T-helper 2 cell treated with Interferon-gamma antibody and Interleukin-4, amounts not matched to agents 100 ng/mL and 5 ng/mL, for 36 hours (primary cell): ENCODE results near the gene GLI2. TPM values are rescaled to one million over a fixed set of nuclear protein-coding genes. Genes with fewer than 3 reads are reported as not detected.

ENCODE experiments used
- intact Hi-C: fragments of 100-400 bp; cut with micrococcal nuclease; formaldehyde crosslinking; loops from one replicate; pipeline ENCODE4 v1.15.1; 2023
- total RNA-seq: library from RNA; stranded (reverse); gene quantifications from 2 replicates; pipeline ENCODE4 v1.2.3, GENCODE V29; 2022

GLI2 gene
- total RNA-seq, 1 donor from 2014 or later, result 0.36 TPM

- intact Hi-C loops, result no loop called here
Observed at GRCh38 chr2:120712180-120712681, 23.4 kb upstream of the GLI2 start.

DNA sequence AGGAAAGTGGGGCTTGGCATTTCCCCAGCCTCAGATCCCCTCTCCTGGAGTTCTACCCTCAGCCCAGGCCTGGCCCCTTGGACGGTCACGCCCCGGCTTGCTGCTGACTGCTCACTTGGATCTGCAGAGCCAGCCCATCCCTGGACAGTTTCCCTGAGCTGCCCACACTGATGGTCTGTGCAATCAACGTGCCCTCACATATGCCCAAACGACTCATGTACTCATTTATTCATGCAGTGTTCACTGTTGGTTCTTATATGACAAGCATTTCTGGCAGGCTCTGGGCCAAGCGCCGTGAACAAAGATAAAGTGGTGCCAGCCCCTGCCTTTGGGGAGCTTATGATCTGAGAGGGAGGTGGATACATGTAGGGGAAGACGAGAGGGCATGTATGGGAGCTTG lies 20.3 kb upstream of the GLI2 start:
- intact Hi-C loops, result no loop called here

DNA sequence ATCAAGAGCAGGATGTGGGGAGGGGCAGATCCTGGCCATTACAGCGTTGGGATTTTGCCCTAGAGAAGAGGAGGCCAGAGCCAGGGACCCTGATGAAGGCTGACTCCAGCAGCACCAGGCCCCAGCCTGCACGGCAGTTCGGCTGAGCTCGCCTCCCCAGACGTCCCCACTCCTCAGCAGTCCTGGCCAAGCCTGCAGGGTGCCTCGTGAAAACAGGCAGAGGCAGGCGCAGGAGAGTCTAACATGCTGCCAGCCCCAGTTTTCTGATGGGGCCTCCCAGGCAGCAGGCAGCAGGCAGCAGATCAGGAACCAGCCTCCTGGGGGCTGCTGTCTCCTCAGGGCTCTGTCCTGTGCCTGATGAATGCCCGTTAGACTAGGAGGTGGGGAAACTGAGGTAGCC lies 19.7 kb upstream of the GLI2 start:
- intact Hi-C loops, result no loop called here

DNA sequence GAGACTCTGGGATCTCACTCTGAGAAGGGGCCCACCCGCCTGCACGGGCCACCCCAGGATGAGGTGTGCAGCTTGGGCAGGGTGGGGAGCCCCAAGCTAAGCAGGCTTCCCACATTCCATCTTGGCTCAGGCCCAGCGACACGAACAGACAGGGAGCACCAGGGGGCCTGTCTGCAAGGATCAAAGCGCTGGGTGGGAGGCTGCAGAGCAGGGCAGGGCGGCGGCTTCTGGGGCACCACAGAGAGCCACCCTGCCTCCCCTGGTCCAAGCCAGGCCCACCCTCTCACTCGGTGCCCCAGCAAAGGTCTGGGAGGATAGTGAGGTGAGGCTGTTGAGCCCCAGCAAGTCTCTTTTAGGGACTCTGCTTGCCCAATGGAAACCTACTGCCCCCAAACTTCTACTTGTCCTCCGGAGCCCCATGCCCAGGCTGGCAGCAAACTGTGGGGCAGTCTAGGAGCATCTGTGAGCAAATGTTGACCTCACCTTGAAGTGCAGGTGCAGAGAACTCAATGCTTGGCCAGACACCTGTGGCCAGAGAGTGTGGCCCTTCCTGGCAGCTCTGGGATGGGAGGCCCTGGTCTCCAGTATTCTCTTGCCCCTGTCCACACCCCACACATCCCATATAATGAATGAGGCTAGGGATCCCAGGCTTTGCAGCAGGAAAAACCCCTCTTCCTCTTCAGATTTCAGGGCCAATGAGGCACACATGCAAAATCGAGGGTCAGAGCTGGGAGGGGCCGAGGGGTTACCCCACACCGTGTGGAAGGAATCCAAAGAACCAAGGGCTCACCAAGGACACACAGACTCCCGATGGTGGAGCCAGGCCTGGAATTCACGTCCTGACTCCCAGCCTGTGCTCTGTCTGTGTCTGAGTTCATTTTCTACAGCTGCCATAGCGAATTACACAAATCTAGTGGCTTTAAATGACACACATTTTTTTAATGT lies 18.8 kb upstream of the GLI2 start:
- intact Hi-C loops, result no loop called here

GRCh38 chr2:120719491-120719890 lies 16.2 kb upstream of the GLI2 start:
- intact Hi-C loops, result no loop called here

DNA sequence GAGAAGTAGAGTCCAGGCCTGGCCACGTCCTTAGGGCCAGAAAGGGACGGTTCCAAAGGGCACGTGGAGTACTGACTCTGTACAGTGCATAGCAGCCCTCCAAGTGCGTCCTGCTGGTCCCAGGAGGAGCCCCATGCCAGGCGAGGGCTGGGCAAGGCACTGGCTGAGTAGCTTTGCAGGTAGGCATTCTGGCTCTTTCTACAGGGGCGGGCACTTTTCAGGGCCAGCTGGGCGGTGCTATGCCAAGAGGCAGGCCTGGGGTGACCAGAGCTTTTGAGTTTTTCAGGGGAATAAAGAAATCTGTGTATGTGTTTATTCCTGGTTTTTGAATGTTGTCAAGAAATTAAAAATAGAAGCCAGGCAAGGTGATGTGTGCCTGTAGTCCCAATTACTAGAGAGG lies 15.4 kb upstream of the GLI2 start:
- intact Hi-C loops, result no loop called here

DNA sequence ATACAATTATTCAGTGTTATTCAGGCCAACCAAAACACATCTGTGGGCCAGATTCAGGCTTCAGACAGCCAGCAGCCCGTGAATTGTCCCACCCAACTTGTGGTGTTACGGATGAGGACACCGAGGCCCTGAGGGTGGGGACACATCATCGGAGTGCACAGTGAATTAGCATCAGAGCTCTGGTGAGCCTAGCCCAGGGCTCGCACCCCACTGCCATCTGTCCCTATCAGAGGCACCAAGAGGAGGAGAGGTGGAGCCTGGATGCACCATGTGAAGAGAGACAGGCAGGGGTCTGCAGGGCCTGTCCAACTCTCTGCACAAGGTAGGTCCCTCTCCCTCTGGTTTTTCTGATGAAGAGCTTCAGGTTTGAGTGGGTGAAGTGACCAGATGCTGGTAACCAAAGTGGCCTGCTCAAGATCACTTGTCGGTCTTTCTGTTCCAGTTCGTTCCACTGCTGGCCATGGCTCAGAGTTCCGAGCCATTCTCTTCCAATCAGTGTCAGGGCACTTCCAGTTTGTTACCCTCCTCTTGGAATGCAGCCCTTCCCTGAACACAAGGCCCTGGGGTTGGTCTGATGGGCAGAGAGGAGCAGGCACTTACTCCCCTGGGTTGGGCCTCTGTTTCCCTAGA lies 14.8 kb upstream of the GLI2 start:
- intact Hi-C loops, result no loop called here

DNA sequence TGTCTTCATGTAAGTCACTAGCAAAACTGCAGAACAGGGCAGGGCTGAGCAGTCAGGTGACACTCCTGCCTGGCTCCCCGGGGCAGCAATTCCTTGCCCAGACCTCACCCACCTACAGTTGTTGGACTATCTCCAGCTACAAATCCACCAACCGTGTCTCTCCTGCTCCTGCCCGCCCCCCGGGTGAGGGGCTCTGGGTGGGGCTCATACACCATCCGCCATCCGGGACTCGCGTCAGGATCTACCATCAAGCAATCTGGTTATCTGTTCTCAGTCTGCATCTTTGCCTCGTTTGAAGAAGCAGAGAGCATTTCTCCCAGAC lies 13.5 kb upstream of the GLI2 start:
- intact Hi-C loops, result no loop called here

DNA sequence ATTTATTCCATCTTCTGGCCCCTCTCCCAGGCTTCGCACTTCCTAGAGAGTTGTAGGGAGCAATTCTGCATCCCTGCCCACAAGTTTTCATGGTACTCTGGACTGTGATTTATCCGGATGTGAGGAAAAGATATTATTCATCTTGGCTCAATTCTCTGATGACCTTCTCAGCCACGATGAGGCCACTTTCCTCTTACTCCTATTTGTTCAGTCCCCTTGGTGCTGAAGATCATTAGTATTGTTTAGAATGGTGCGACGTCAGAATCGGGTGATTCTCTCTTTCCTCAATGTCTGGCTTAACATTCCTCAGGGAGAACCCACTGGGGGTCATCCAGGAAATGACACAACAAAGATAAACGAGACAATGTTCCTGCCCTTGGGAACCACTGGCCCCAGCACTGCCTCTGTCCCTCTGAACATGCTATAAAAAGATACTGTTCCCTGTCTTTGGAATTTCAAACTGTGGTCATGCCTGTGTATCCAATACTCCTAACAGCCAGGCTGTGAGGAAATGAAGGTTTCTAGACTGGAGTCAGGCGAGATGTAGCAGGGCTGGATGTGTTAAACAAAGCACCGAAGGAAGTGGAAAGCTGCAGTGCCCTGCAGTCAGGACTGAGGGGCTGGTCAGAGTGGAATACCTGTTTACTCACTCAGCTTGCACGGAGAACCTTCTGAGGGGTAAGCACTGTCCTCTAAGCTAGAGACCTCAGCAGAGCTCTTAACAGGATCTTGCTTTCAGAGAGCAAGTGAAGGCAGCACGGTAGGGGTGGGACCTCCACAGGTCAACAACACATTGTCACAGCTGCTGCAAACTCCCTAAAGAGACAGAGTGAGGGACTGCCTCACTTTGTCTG lies 12.9 kb upstream of the GLI2 start:
- intact Hi-C loops, result no loop called here

- intact Hi-C loops, result no loop called here
Observed at GRCh38 chr2:120726245-120726644, 9.4 kb upstream of the GLI2 start.

DNA sequence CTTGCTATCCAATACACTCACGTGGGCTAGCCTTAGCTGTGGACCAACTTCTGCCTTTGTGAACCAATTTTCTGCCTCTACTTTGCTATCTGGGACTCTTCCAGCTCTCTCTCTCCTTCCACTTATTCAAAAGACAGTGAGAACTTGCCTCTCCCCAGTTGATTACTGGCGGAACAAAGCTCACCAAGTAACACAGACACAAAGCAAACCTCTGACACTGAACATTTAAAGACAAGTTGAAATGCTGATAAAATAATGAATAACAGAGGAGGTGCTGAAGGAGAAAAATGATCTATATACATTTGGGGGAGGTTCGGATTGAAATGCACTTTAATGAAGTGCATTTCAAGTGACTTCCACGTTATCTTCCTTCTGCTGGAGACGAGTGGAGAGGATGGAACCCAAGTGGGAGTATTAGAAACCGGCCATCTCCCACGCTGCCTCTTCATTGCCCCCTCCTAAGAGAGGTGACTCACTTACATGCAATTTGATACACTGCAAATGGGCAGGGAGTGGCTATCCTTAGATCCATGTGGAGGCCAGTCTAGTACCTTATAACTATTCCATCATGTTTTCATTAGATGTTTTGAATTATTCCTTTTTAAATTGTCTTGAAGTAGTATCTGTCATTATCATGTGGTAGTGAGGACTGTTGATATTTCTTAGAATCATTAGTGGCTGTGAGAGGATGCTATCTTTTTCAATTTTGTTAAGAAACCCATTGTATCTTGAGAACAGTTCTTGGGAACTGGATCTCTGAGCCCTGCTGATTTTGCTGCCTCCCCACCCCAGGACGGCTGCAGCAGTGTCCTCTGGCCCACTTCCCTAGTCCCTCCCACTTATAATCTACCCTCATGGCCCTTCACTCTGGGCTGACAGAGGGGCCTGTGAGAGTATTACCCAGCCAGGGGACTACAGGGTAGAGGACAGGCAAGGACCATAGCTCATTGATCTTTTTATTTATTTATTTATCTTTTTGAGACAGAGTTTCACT lies 6.0 kb upstream of the GLI2 start:
- intact Hi-C loops, result no loop called here

DNA sequence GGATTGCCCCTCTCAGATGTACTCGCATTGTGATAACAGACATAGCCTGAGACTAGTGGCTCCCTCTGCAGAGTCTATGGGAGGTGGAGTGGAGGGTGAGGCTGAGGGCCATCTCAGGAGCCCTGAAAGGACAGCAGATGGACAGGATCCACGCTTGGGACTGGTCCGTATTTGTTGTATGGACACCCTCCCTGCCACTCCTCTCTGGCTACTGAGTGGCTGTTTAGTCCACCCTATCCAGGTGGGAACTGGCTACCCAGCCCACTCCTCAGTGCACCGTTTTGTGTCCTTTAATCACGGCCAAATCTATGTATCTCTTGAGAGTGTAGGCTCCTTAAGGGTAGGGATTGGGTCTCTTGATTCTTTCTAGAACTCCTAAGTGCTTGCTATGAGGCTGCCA lies 4.5 kb upstream of the GLI2 start:
- intact Hi-C loops, result no loop called here

- intact Hi-C loops, result no loop called here
Observed at GRCh38 chr2:120732506-120733237, 3.0 kb upstream of the GLI2 start.

GRCh38 chr2:120733238-120733932 lies 2.3 kb upstream of the GLI2 start:
- intact Hi-C loops, result no loop called here

DNA sequence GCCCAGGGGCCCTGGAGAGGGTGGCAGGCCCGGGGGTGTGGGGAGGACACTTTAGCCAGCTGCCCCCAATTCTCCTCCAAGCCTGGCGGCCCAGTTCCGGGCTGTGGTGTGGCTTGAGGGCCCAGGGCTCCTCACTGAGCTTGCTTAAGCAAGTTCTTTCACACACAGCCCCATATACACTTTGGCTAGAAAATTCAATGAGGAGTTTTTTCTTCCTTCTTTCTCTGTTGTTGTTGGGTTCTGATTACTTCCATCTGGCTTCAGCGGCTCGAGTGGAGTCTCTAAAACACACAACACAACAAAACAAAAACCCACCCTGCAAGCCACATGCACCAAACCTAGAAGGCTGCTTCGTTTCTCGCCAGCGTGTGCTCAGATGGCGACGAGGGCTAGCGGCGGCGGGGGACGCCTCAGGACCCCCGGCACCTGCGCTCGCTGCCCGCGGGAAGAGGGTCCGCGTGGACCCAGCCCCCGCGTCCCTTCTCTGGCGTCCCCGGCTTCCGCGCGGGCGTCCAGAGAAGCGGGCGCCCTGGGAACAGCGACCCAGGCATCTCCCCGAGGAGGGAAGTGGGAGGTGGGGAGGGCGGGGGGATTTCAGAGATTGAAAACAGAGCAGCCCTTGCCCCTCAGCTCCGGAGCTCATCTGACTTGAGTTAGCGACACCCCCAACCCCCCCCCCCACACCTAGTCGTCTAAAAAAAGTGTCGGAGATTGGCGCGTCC lies 577 bp upstream of the GLI2 start:
- intact Hi-C loops, result no loop called here

DNA sequence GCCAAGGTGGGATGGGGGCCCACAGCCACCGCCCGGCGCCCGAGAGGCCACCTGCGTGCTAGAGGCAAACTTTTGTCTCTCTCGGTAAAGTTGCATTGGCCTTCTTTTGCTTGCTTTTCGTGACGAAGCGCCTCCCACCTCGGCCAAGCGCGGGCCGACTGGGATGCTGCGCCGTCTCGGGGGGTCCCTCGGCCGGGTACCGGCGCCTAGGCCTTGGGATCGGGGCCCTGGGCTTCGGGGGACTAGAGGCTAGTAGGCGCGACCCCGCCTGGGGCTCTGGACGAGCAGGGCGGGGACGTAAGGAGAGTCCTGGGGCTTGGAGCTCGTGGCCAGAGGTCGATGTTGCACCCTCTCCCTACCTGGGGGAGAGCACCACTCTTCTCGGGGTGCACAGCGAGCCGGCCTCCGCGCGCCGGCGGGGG lies 545 bp downstream of the GLI2 start:
- intact Hi-C loops, result no loop called here

- intact Hi-C loops, result no loop called here
Observed at GRCh38 chr2:120736624-120737339, 1.1 kb downstream of the GLI2 start.
